Frontal cortex (tissue), 4 donors: ENCODE results near the gene INPP5A. TPM values are rescaled to one million over a fixed set of nuclear protein-coding genes. Genes with fewer than 3 reads are reported as not detected.

Source experiments
- DNase-seq, 2 donors: peaks; one replicate each; pipeline ENCODE4 v3.0.0; 2012; ENCODE audit warnings: low spot score in 2 of 2
- FAIRE-seq: peaks from 2 replicates; lab custom pipeline; 2012; peaks lifted over from hg19 to GRCh38; lab: Jason Lieb, UNC
- total RNA-seq: library from RNA; depleted of rRNA; stranded (reverse); fragments of >200 nt; gene quantifications from one replicate; pipeline ENCODE4 v1.2.3, GENCODE V29; 2014
- donor health status: control.
- donor health status: control.
- donor health status: control.

Gene INPP5A
- total RNA-seq, 1 donor from 2014 or later: 38.7 TPM

DNA sequence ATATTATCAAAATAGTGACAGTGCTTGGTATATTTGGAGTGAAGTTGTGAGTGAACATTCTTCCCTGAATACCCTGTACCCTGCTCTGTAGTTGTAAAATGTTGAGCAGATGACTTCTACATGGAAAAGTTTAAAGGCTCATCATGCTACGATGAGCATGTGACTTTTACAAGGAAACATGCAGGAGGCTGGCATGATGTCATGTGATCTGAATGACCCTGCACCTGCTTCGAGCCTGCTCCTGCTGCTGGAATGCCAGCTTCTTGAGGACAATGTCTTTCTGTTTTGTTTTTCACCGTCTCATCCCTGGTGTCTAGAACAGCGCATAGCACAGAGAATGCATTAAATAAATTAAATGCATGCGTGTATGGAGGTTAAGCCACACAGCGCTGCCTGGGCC lies 5.4 kb upstream of the INPP5A start:
- DNase-seq (no peak), FAIRE-seq (no peak)

DNA sequence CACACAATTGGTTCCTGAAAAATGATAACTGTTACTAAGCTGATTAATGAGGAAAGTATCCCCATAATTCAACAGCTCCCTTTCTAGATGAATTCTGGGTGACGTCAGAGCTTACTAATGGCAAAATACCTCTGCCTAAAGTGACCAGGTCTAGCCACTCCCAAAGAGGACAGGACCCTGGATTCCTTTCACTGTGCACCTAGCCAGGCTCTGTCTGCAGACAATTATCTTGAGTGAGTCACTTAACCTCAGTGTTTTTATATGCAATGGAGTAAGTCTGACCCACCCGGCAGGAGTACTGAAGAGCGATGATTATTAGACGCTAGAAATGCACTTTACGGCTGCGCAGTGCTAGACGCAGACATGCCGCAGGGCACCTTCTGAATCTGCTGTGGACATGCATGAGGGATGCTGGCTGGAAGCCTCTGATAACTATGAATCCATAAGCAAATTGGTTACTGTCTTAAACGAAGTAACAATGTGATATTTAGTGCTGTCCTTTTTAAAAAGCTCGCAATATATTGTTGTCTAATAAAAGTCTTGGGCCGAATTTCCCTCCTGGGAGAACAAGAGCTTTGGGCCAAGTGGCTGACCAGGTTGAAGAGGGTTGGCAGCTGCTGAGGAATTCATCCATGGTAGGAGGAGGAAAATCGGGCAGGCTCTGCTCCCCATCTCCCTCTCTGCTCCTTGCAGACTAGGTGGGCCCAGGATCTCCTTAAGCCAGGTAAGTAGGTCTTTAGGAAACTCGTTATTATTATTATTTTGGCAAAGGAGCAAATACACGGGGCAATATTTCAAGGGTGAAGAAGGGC lies 4.6 kb upstream of the INPP5A start:
- FAIRE-seq: no peak
- no peak for DNase-seq

DNA sequence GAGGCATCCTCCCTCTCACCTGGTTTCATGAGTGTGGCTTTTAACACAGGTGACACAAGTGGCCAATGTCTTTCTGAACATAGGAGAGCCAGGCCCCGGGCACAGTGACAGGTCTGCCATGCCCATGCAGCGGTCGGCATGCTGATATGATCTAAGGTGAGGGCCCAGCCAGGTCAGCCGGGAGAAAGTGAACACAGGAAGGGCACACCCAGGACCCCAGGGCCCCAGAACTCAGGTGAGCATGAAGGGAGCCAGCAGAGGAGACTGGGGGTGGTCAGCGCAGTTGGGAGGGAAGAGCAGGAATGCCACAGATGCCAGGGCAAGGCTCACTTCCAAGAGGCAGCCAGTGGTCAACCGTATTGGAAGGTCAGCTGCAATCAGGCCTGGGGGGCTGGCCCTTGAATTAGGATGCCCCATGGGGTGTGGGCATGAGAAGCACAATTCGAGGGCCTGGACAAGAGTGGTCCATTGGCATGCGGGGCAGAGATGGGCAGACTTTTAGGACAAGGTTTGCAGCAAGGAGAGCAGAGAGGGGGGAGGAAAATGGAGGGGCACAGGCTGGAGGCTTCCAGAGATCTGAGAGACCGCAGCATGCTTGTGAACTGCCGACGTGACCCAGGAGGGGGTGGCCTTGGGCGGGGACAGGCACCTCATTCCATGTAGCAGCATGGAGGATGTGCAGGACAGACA lies 3.9 kb upstream of the INPP5A start:
- no peak for DNase-seq

DNA sequence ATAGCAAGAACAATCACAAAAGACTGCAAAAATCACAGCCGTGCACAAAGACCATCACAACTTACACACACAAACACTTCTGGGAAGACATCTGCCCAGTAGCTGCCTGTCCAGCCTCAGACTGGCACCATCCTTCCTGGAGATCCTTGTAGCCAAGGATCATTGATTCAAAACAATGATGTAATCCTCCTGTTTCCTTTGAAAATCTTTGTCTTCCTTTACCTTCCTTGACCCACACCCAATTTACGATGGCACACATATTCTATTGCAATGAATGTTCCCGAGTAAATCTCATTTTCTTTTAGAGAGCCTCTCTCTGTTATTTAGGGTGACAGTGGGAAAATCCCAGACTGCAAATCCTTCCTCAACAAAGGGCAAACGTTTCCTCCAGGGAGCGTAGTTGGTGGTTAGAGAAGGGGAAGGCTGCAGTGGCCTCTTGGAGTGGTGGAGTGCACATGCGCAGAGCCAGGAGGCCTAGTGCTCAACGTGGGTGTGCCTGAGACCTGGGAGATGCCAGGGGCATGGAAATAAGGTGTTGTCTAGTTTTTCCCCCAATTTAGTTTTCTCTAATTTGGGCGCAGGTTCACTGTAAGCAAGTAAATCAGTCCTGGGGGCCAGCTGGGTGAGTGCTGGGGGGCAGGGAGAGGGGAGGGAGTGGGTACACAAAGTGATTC lies 3.1 kb upstream of the INPP5A start:
- DNase-seq (no peak), FAIRE-seq (no peak)

More for the DNA sequence above, 3.9 kb upstream of the INPP5A start:
- no peak for FAIRE-seq

DNA sequence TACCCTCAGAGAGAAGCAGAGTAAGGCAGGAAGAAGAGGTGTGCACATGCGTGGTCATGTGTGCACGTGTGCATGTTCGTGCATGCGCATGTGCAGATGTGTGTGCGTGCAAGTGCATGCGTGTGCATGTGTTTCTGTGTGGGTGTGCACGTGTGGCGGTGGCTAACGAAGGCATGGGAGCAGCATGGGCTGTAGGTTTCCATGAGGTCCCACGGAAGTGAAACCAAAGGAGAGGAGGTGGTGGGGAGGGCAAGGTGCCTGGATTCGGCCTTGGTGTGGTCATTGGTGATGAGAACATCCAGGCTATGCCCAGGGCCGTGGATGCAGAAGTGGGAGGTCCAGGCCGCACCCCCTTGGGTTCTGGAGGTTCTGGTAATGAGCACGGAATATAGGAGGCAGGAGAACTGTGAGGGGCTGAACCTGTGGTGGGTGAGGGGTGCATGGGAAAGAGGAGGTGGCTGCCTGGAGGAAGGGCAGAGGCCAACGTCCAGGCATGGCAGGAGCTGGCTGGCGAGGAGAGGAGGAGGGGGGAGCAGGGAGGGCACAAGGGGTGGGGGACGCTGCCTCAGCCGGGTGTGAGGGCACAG lies 2.4 kb upstream of the INPP5A start:
- DNase-seq (no peak), FAIRE-seq (no peak)

DNA sequence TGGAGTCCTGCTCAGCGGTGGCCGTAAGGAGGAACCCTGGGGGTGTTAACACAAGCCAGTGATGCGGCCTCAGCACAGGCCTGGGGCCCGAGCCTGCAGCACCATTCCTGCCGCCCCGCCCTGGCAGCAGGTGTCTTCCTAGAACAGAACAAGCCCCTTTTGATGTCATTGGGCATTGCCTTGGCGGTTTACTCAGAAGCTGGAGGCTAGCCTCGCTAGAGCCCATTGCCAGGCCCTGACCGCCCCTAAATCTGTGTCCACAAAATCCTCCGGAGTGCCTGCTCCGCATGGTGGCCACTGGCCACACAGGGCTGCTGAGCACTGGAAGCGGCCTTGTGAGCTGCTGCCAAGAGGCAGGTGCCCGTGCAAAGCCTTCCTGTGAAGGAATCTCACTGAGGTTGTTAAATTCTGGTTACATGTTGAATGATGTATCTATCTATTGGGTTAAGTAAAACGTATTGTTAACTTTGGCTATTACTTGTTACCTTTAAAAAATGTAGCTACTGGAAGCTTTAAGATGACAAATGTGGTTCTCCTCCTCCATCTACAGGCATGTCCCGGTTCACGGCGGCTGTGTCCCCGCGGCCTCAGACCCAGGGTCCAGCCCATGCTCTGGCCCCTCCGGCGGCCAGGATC lies 1.2 kb upstream of the INPP5A start:
- DNase-seq (no peak), FAIRE-seq (no peak)

DNA sequence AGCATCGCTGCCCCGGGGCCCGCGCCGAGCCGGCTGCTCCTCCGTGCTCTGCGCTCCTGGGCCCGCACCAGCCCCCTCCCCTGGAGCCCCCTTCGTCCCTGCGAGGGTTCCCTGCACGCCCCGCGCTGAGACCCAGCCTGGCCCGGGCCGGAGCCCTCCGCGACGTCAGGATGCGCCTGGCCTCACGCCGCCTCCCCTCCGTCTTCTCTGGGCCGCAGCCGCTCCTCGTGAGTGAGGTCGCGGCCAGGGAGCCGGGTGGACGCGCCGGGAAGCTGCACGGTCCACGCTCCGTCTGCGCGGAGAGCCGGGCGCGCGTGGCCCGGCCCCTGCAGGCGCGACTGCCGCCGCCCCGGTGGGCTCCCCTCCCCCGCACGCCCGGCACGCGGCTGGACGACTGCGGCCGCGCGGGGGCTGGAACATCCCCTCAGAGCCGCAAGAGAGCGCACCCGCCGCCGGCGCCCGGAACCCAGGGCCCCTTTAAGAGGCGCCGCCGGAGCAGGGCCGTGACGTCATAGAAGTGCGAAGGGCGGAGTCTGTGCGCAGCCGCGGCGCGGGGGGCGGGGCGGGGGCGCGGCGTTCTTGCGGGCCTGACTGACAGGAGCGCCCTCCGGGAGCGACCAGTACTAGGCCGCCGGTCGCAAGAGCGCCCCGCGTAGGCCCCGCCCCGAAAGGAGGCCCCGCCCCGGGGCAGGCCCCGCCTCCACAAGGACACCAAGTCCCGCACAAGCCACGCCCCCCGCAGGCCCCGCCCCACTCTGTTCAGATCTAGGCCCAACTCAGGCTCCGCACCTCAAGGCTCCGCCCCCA lies 507 bp upstream of the INPP5A start:
- DNase-seq (peak; percentile 100), FAIRE-seq (no peak)

DNA sequence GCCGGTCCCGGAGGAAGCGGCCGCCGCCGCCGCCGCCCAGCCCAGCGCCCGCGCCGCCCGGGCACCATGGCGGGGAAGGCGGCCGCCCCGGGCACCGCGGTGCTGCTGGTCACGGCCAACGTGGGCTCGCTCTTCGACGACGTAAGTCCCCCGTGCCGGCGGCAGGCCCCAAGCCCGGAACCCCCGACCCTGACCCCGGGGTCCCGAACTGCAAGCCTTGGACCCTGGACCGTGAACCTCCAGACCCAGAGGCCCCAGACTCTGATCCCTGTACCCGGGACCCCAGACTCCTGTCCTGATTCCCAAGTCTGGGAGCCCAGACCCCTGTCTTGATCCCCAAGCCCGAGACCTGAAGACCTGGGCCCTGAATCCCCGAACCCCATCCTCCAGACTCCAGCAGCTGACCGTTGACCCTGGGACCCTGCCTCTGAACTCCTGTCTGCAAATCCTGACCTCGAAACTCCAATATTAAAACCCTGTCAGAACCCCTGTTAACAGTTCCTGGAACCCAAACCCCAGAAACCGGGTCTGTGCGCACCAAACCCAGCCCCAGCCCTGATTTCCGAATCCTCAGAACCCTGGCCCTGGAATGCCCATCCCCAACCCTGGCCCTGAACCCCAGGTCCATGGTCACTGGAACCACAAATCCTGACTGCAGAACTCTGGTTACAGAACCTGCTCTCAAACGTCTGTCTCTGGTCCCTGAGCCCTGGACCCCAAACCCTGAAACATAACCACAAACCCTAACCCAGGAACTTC lies 623 bp downstream of the INPP5A start:
- DNase-seq: no peak
- no peak for FAIRE-seq

DNA sequence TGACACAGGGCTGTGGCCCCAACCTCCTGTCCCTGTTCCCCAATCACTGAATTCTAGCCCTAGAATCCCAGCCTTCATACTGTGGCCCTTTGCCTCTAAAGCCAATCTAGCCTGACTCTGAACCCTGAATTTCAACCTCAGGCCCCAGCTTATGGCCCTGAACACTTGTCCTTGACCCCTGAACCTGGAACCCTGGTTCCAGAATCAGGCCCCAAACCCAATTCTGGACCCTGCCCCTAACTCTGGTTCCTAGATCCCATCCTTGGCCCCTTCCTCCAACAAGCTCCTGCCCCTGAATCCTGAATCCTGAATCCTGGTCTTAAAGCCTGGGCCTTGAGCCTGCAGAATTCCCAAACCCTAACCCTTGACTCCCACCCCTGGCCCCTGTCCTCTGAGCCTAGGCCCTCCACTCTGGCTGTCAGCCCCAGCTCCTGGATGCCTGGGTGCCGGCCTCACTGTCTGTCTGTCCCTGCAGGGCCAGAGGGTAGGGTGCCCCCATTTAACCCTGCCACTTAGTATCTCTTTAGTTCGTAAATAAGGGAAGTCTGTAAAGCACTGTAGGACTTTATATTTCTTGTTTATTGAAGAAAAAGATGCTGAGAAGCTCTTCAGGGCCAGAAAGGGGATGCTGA lies 1.3 kb downstream of the INPP5A start:
- FAIRE-seq (no peak), DNase-seq (no peak)

DNA sequence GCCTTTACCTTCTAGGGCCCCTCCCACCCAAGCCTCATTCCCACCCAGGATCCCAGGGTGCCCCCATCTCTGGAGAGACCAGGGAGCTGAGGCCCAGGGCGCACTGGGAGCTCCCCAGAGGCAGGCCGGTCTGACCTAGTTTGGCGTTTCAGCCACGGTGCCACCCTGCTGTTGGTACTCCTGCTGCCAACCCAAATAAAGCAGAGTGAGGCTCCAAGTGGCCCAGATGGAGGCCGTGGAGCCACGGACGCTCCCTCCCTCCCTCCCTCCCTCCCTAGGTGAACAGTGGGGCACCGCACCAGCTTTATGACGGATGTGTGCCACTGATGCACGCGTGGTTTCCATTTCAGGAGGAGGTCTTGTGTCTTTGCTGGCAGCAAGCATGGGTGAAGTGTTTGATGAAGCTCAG lies 1.8 kb downstream of the INPP5A start:
- DNase-seq (no peak), FAIRE-seq (no peak)

DNA sequence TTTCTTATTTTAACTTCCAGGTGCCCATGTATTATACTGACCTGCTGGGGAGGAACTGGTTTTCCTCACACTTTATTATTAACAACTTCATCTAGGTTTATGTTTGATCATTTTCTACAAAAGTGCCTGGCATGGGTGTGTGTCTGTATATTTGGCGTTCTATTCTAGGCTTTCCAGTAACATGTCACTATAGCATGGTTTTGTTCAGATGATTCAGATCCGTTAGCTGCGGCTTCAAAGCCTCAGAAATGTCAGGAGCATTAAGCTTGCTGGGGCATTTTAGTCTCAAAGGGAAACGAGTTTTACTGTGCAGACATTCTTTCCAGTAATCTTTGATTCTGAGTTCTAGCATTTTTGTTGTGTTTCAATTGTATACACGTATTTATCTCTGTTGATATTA lies 2.3 kb downstream of the INPP5A start:
- no peak for FAIRE-seq
- no peak for DNase-seq

DNA sequence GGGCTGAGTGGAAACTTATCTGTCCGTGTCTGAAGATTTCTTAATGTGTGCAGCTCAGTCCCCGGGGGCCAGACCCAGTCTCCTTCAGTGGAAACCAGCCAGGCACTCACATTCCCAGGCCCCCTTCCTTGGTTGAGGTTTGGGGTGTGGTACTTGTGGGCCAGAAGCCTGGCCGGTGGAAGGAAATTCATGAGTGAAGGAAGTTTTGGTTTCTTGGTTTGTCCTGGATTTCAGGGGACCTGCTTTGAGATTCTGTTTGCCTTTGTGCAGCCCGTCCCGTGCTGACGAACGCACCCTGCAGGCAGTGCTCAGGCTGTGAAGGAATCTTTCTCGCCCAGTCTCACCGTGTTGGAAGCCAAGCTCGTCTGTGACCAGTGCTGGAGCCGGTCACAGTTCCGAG lies 2.9 kb downstream of the INPP5A start:
- no peak for DNase-seq
- no peak for FAIRE-seq

DNA sequence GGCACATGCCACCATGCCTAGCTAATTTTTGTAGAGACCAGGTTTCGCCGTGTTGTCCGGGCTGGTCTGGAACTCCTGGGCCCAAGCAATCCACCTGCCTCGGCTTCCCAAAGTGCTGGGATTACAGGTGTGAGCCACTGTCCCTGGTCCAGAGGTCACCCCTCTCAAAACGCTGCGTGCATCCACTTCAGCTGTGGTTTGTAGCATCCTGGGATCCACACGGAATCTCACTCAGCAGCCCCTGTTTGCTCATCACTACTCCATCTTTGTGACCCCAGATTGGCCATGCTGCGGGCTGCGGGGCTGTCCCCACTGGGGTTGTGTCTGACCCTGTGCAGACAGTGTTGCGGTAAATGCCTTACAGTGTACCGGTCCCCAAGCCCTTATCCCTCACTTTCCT lies 3.5 kb downstream of the INPP5A start:
- FAIRE-seq: no peak
- no peak for DNase-seq

DNA sequence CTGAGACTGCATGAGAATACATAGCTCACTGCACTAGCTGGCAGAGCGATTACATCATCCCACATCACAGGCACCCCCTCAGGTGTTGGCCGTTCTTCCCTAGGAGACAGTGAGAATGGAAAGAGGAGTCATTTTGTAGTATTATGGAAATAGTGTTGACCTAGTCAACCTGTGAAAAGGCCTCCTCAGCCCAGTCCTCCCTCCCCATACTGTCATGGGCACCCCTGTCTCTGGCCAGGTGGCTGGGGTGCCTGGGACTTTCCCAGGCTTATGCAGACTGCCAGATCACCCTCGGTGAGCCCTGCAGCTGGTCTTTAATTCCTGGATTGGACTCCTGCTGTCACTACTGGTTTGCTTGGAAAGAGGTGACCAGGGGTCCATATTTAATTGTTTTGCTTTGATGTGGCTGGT lies 4.0 kb downstream of the INPP5A start:
- FAIRE-seq (no peak), DNase-seq (no peak)

DNA sequence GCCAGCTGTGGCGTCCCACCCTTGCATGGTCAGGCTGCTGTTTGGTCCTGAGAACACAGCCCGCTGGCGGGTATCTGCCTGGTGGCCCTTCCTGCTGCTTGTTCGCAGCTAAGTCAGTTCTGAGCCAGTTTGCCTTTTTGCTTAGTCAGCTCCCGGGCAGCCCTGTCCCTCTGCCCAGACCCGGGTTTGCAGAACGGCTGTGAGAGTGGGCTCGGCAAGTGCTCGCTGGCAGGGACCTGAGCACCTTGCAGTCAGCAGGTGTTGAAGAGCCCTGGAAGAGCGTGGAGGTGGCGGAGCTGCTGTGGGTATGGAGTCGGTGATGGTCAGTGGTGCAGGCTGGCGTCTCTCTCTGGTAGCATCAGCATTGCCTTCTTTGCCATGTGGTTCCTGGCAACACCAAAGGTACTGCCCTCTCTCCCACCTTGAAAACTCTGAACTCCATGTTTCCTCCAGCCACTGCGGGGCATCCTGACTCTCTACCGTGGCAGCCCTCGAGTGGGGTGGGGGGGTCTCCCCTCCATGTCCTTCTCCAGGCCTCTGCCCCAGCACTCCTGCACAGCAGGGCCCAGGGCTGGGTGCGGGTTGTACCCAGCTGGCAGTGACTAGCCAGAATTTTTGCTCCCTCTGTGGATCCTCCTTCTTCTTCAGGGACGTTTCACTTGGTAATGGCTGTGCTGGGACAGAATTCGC lies 4.6 kb downstream of the INPP5A start:
- DNase-seq (no peak), FAIRE-seq (no peak)

DNA sequence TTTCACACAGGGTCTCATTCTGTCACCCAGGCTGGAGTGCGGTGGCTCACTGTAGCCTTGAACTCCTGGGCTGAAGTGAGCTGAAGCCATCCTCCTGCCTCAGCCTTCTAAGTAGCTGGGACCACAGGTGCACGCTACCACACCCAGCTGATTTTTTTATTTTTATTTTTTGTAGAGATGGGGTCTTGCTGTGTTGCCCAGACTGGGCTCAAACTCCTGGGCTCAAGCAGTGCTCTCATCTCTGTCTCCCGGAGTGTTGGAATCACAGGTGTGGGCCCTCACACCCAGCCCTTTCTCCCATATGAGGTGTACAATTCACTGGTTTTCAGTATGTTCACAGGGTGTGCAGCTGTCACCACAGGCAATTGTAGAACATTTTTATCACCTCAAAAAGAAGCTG lies 5.2 kb downstream of the INPP5A start:
- DNase-seq: no peak
- FAIRE-seq: no peak

DNA sequence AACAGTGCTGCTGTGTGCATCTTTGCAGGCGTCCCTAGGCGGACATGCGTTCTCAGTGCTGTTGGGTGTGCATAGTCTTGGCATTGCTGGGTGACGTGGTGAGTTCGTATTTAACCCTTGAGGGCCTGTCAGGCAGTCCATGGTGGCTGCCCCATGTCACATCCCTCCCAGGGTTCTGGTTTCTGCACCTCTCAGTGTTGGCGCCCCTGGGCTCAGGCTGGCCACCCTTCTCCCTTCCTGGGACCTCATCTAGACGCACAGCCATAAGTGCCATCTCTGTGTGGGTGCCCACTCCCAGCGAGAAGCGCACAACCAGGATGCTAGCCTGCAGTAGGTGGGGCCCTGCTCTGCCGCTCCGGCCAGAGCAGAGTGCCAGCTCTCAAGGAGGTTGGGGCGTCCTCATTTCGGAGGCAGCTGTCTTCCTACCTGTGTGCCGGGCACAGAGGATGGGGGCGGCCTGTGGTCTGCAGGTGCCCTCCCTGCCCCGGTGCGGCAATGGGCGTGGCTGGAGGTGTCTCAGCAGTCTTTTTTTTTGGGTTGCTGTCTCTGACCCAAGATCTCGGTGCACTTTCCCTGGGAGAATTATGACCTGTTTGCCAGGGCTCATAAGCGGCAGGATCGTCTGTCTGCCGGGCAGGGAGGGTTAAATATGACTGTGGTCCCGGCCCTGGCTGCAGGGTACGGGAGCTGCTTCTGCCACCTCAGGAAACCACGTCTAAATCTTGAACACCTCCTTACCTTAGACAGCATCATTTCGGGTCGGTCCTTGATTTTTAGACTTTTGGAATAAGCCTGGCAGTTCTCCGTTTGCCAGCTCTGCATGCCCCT lies 6.5 kb downstream of the INPP5A start:
- FAIRE-seq (no peak), DNase-seq (no peak)
